GM21381 (cell line): ENCODE measurements around the gene CLCN7.

ENCODE experiments used
- ATAC-seq: cut with Tn5 transposase; IDR thresholded peaks from one replicate; pipeline ENCODE4 v1.9.1; 2021; ENCODE audit warnings: mild to moderate bottlenecking, moderate library complexity; ENCODE audit not compliant: unreplicated experiment

The CLCN7 gene

GRCh38 chr16:1503110-1503955, 28.5 kb upstream of the CLCN7 start:
- ATAC-seq = no peak

DNA sequence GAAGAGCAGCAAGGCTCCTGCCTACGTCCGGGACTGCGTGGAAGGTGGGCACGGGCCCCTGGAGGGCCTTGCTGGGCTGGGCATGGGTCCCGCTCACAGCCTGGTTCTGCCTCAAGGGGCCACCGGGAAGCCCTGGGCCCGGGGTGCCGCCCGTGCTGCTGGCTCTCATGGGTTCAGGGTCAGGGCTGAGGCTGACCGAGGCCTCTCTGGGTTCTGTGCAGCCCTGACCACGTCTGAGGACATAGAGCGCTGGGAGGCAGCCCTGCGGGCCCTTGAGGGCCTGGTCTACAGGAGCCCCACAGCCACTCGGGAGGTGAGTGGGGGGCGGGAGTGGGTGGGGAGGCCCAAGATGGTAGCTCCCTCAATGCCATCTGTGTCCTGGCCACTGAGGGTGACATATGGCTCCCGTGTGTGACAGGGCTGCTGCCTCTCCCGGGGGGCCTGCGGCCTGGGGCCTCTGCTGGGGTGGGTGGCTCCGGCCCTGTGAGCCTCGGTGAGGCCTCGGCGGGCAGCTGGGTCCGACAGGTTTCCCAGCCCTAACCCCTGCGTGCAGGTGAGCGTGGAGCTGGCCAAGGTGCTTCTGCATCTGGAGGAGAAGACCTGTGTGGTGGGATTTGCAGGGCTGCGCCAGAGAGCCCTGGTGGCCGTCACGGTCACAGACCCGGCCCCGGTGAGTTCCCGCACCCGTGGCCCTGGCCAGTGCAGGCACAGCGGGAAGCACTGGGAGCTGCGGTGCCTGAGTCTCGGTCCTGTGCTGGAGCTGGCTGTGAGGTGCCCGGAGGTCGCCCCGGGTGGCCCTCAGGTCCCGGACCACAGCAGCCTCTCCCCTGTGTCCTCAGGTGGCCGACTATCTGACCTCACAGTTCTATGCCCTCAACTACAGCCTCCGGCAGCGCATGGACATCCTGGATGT, 27.5 kb upstream of the CLCN7 start:
- no peak for ATAC-seq

GRCh38 chr16:1501630-1502029, 26.8 kb upstream of the CLCN7 start:
- ATAC-seq = no peak

GRCh38 chr16:1500465-1501150, 25.8 kb upstream of the CLCN7 start:
- ATAC-seq = no peak

DNA sequence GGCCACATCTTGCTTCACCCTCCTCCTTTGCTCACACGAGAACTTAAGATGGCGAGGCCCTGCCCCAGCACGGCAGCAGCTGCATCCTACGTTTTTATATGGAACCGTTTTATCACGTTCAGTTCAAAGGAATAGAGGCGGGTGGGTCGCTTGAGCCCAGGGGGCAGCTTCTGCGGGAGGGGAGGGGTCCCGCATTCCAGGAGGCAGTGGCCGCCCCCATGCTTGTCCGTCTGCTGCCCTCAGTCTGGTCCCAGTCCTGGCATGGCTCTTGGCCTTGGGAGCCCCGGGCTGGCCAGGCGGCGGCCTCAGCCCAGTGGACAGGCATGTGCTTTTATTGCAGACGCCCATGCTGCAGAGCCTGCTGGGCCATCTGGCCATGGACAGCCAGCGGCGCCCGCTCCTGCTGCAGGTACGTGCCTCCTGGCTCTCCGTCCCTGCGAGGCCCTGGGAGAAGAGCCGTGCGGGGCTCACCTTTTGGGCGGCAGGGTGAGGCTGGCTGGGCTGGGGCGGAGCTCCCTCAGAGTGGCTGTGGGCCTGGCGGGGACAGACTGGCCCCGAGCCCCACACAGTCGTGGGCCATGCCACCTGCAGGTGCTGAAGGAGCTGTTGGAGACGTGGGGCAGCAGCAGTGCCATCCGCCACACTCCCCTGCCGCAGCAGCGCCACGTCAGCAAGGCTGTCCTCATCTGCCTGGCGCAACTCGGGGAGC, 25.1 kb upstream of the CLCN7 start:
- no peak for ATAC-seq

DNA sequence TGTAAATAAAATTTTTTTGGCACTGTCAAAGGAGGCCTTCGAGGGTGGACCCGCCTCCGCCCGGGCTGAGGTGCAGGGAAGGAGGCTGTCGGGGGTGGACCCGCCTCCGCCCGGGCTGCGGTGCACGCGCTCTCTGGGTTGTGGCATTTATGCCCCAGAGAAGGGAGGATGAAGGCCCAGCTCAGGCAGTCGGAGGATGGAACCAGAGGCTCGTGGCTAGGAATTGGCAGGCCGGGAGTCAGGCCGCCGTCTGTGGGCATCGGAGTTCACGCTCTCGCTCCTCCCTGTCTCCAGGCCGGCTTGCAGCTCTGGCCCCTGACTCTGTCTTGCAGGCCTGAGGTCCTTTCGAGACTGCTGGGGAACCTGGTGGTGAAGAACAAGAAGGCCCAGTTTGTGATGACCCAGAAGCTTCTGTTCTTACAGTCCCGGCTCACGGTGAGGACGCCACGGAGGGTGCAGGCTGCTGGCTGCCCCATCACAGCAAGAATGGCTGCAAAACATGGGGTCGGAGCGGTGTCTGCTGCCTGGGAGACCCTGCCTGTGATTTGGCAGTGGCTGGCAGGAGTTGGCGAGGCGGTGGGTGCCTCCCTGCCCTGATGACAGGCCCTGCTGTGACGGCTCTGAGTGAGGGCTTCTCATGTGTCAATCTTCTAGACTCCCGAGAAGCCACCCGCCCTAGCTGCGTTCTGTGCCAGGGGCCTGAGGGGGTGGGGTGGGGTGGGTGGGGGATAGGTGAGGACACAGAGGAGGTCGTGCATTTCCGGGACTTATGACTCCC, 24.3 kb upstream of the CLCN7 start:
- ATAC-seq = no peak

DNA sequence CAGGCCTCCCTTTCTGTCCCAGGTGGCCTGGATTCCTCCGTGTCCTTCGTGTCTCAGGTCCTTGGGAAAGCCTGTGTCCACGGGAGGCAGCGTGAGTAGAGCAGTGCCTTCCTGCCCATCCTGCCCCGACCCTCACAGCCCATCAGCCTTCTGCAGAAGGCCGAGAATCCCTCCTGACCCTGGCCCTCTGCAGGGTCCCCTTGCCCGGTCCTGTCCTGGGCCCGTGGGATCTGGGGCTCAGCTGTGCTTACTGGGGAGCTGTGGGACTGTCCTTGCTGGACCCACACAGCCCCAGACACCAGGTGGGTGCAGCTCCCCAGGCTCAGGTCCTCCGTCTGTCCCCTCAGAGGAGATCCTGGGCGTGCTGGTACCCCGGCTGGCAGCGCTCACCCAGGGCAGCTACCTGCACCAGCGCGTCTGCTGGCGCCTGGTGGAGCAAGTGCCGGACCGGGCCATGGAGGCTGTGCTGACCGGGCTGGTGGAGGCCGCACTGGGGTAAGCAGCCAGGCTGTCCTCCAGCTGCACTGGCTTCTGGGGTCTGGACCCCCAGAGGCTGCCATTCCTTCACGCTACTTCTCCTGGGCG, 22.3 kb upstream of the CLCN7 start:
- no peak for ATAC-seq

- no peak for ATAC-seq
These were observed 21.6 kb upstream of the CLCN7 start for GRCh38 chr16:1496464-1496863.

- no peak for ATAC-seq
These were observed 21.0 kb upstream of the CLCN7 start for GRCh38 chr16:1495889-1496262.

DNA sequence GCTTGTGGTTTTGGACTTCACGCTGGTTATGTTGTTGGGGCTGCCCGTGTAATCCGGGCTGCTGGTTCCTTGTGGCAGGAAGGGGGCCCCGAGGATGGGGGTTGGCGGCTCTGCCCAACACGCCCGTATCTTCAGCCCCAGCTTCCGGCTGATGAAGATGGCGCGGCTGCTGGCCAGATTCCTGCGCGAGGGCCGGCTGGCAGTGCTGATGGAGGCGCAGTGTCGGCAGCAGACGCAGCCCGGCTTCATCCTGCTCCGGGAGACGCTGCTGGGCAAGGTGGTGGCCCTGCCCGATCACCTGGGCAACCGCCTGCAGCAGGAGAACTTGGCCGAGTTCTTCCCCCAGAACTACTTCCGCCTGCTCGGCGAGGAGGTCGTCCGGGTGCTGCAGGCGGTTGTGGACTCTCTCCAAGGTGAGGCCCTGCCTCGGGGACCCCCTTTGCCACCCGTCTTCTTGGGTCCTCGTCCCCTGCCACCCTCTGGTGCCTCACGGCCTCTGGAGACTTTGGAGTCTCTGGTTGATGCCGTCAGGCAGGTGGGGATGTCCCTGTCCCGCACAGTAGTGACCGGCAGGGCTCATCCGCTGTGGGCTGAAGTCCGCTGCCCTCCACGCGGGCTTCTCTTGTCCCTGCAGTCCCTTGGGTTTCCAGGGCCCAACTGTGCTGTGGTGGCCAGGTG, 20.5 kb upstream of the CLCN7 start:
- ATAC-seq = no peak

DNA sequence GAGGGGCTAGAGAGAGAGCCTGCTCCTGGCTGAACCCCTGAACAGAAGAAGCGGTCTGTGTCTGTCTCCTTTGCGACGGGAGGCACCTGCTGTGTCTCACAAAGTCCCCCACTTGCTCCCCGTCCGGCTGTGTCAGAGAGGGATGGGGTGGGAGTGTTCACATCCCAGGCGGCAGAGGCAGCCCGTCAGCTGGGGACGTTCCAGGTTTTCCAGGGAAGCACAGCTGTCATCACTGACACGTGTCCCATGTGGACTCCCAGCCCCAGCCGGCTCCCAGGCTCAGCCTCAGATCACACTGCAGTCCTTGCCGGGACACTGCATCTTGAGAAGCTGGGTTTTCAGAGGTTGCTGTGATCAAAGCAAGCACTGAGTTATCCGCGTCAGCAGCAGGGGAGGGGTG, 19.9 kb upstream of the CLCN7 start:
- no peak for ATAC-seq

- no peak for ATAC-seq
These were observed 19.4 kb upstream of the CLCN7 start for GRCh38 chr16:1494129-1494640.

DNA sequence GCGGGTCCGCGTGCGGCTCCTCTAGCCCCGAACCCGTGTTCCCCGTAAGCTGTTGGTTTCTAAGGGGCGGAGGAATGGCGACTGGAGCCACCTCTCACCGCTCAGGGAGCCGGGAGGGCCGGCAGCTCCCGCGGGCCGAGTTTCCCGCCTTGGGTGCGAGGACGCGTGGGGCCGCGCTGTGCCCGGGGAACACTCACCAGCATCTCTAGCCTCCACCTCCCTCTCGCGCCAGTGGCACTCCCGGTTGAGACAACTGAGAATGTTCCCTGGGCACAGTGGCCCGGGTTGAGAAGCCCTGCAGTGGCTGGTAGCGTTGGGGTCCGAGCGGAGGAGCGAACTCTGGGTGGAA, 18.9 kb upstream of the CLCN7 start:
- peak; percentile 7 for ATAC-seq

DNA sequence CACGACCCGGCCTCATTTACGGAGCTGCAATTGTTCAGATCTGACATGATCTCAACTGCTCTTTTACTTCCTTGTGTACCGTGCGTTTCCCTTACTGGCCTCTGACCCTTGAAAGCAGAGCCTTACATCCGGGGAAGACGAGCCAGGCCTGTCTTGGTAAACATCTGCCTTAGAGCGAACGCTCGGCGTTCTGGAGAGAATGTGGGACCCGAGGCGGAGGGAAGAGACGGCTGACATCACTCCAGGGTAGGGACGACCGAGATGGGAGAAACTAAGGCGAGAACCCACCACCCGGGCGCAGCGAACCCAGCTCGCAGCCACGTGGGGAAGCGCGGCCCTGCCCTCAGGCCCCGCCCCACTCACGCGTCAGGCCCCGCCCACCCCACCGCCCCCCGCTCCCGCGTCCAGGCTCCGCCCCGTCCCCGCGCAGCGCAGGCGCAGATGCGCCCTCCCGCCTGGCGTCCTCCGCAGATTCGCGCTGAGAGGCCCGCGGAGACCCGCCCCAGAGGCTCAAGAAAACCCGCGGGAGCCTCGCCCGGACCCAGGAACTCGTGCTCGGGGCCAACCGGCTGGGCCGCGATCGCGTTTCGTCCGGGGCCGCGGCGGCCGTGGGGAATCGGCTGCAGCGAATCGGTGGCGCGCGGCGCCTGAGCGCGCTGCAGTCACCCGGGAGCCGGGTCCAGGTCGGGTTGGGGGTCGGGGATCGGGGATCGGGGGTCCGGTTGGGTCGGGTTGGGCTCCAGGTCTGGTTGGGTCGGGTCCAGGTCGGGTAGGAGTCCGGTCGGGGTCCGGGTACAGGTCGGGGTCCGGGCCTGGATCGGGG, 18.3 kb upstream of the CLCN7 start, which contains the start of gene TELO2:
Gene TELO2 (plus strand): TSS at position 438 of the 823 bp plus-strand sequence. CDS start 922 bp downstream, outside the sequence.
- ATAC-seq = peak; percentile 54

DNA sequence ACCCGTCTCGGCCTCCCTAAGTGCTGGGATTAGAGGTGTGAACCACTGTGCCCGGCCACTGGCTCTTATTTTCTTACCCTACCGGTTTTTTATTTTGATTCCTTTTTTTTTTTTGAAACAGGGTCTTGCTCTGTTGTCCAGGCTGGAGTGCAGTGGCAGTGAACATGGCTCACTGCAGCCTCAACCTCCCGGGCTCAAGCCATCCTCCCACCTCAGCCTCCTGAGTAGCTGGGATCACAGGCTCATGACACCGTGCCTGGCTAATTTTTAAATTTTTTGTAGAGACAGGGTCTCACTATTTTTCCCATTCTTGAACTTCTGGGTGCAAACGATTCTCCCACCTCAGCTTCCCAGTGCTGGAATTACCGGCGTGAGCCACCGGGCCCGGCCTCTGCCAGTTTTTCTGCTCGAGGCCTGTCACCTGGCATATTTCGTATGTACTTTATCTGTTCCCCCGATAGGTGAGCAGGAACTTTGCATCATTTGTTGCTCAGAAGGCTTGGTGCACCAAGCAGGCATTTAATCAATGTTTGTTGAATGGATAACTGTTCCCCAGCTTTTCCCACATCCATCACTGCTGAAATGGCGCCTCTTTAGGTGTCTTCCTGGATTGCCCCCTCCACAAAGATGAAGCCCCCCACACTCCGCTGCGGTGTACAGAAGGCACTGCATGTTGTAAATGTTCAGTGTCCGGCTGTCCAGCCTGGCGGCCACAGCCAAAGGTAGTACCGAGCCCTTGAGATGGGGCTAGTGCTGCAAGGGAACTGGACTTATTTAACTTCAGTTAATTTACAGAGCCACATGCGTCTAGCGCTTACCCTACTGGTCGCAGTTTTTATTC, 17.5 kb upstream of the CLCN7 start:
- no peak for ATAC-seq

DNA sequence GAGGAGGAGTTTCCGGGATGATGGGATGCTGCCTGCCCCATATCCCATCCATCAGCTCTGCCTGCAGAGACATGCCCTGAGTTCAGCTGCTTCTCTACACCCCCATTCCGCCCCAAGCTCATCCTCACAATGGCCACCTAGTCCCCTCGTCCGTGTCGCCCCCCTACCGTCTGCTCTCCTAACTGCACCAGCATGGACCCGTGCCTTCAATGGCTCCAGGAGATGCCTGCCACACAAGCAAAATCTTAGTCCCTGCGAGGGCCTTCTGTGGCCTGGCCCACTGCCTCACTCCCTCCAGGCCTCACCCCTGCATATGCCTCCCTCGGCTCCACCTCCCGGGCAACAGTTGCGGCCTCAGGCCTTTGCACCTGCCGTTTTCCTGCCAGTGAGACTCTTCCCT, 16.5 kb upstream of the CLCN7 start:
- no peak for ATAC-seq

DNA sequence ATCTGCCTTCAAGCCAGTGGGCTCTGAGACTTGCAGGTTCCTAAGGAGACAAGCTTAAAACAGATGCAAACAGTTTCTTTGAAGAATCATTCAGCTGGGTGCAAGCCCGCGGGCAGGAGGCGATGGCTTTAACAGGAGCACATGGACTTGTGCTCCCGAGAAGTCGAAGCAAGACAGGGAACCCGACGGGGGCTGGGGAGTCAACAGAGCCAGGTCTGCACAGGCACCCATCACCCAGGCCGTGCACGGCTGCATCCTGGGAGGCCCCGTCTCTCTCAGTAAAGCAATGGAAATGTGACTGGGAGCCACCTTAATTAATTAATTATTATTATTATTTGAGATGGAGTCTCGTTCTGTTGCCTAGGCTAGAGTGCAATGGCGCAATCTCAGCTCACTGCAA, 14.2 kb upstream of the CLCN7 start:
- no peak for ATAC-seq
